Ascending aorta (tissue), 2 donors: ENCODE measurements around the gene PDZRN3. TPM values are rescaled to one million over a fixed set of nuclear protein-coding genes. Genes with fewer than 3 reads are reported as not detected.
A peak's percentile ranks its signal among the peaks of the same experiment; 100 is the strongest.

Experiments used
- DNase-seq, 2 donors: peaks; one replicate each; pipeline ENCODE4 v3.0.0-alpha.2; 2019; ENCODE audit warnings: low spot score in 2 of 2
- H3K27ac ChIP-seq, 2 donors: fragments of 200-600 bp; sonication (generic); one replicate each; pipeline ENCODE4 v1.5.1; 2016 to 2017; ENCODE audit warnings: mild to moderate bottlenecking in 1 of 2
- H3K27me3 ChIP-seq: fragments of 200-600 bp; sonication (generic); one replicate; pipeline ENCODE4 v1.5.1; 2017
- H3K36me3 ChIP-seq, 2 donors: fragments of 200-600 bp; sonication (generic); one replicate each; pipeline ENCODE4 v1.5.1; 2016
- H3K4me1 ChIP-seq, 2 donors: fragments of 200-600 bp; sonication (generic); one replicate each; pipeline ENCODE4 v1.5.1; 2016 to 2017; ENCODE audit warnings: mild to moderate bottlenecking in 1 of 2
- H3K4me3 ChIP-seq, 2 donors: fragments of 200-600 bp; sonication (generic); one replicate each; pipeline ENCODE4 v1.5.1; 2016 to 2017; ENCODE audit warnings: mild to moderate bottlenecking in 1 of 2
- H3K9me3 ChIP-seq, 2 donors: fragments of 200-600 bp; sonication (generic); one replicate each; pipeline ENCODE4 v1.5.1; 2016
- intact Hi-C: fragments of 100-400 bp; cut with DNase I; formaldehyde crosslinking; loops from one replicate; pipeline ENCODE4 v1.15.1; 2023
- total RNA-seq: library from RNA; depleted of rRNA; stranded (reverse); fragments of >200 nt; gene quantifications from one replicate; pipeline ENCODE4 v1.1.0, GENCODE V29; 2016
- TF ChIP-seq, protein P1 (sequence below), 3 experiments: fragments of 200-600 bp in 2 of 3; fragments of 450-650 bp in 1 of 3; sonication (generic) in 2 of 3; IDR thresholded peaks; one replicate each; pipeline ENCODE4 v1.5.1; 2016 to 2019; ENCODE audit warnings: antibody characterized with exemption in 3 of 3, mild to moderate bottlenecking in 1 of 3, moderate library complexity in 1 of 3

Gene PDZRN3
- total RNA-seq, 1 donor from 2014 or later = 71.9 TPM

DNA sequence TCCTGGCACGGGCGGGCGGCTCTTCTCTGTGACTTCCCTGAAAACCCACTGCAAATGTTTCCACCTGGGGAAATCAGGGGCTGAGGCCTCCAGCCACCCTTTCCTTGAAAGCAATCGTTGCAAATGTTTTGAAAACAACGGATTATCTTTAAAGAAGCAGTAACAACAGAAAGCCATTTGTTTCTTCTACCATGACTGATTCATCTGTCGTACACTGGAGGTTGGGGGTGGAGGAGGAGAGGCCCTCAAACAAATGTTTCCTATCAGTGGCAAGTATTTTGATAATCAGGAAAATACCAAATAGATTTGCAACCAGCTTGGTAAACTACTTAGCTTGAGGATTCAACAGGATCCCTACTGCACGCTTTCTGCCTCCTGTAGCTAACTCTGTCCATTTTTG lies 114.9 kb downstream of the PDZRN3 start:
- no peaks in the 10 kb centered on the region for H3K9me3 ChIP-seq
- H3K36me3 ChIP-seq = no peaks in the 10 kb centered on the region
- intact Hi-C loops = loop anchor here (2.0 to 5.0 kb wide), 4 partner anchors 113 to 317 kb away; no protein-coding TSS in a partner anchor
- no peaks in the 10 kb centered on the region for H3K27me3 ChIP-seq
- DNase-seq = no peak
- no peak overlapping the region for H3K4me3 ChIP-seq
- TF ChIP-seq, protein P1, sequence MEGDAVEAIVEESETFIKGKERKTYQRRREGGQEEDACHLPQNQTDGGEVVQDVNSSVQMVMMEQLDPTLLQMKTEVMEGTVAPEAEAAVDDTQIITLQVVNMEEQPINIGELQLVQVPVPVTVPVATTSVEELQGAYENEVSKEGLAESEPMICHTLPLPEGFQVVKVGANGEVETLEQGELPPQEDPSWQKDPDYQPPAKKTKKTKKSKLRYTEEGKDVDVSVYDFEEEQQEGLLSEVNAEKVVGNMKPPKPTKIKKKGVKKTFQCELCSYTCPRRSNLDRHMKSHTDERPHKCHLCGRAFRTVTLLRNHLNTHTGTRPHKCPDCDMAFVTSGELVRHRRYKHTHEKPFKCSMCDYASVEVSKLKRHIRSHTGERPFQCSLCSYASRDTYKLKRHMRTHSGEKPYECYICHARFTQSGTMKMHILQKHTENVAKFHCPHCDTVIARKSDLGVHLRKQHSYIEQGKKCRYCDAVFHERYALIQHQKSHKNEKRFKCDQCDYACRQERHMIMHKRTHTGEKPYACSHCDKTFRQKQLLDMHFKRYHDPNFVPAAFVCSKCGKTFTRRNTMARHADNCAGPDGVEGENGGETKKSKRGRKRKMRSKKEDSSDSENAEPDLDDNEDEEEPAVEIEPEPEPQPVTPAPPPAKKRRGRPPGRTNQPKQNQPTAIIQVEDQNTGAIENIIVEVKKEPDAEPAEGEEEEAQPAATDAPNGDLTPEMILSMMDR (IDR thresholded peaks at IDR 0.05) = no peak
- H3K4me1 ChIP-seq = peaks cover 8 to 58% of the 10 kb centered on the region in 2 donors
- peak overlapping the region; percentile 73 to 89 for H3K27ac ChIP-seq

DNA sequence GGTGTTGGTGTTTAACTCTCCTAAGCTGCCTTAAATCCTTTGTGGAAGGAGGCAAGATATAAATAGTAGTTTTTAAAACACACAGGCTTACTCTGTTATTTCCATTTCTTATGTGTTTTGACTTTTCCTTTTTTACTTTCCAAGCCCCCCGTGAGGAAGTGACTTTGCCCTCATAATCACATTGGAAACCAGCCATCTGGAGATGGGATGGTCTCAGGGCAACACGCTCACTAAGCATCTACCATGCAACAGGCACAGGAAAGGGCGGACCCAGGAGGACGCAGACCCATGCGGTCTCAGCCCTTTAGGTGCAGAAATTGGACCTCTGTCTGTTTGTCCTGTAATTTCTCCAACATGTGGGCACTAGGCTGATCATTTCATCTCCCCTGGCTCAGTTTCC lies 115.7 kb downstream of the PDZRN3 start:
- intact Hi-C loops = loop anchor here (5.0 kb wide), 2 partner anchors 258 to 278 kb away; no protein-coding TSS in a partner anchor
- Histone ChIP-seq H3K4me3 (peak overlapping the region in 1 of 2 donors; percentile 13), H3K36me3 (no peaks in the 10 kb centered on the region), H3K27me3 (no peaks in the 10 kb centered on the region), H3K4me1 (peaks cover 8 to 61% of the 10 kb centered on the region in 2 donors), H3K9me3 (no peaks in the 10 kb centered on the region), H3K27ac (peak overlapping the region; percentile 73 to 89)
- TF ChIP-seq, protein P1 (IDR thresholded peaks at IDR 0.05) = no peak
- no peak for DNase-seq

DNA sequence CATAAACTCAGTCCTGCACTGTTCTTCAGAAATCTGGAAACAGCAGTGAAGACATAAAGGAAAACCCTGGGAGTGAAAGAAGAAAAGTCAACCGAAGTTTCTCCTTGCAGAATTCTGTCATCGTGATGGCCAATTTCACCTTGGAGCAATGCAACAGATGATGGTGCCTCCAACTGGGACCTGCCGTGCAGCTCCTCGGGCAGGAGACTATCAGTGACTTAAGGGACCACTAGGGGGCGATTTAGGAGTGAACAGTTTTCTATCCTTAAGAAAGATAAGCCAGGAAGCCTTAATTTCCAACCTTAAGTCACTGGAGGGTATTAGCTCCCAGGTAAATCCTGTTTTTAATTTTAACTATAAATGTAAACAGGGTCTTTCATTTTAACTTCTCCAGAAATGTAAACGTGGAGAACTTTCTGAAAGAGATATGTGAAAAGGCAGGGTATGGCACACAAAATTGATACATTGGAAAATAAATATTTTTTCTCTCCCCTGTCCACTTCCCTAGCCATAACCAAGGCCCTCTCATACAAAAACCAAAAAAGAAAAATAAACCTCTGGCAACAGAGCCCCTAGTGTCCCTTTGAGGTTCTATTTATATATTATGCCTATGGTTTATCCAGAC lies 116.3 kb downstream of the PDZRN3 start:
- DNase-seq = no peak
- no peaks in the 10 kb centered on the region for H3K9me3 ChIP-seq
- H3K4me3 ChIP-seq = peak overlapping the region in 1 of 2 donors; percentile 13
- H3K4me1 ChIP-seq = peaks cover 8 to 62% of the 10 kb centered on the region in 2 donors
- peak overlapping the region; percentile 73 to 89 for H3K27ac ChIP-seq
- H3K27me3 ChIP-seq = no peaks in the 10 kb centered on the region
- intact Hi-C loops = loop anchor here (1.0 to 5.0 kb wide), 3 partner anchors 259 to 338 kb away; no protein-coding TSS in a partner anchor
- TF ChIP-seq, protein P1 (IDR thresholded peaks at IDR 0.05) = peak; percentile 56 to 73 (median 71)
- H3K36me3 ChIP-seq = no peaks in the 10 kb centered on the region

DNA sequence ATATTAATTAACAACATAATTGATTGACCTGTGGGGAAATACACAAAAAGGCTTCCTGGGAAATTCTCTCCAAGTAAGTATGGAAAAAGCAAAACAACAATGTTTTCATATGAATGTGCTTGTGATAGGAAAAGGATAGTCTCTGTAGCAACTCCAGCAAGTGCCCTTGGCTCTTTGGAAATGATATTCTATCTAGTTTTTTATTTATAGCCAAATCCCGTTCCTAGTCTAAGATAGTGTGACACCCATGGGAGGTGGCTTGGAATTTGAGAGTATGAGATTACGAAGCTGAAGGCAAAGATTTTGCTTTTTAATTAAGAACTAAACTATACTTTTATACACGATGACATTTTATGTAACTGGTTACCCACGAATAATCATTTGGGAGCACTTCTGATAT lies 119.9 kb downstream of the PDZRN3 start:
- no peaks in the 10 kb centered on the region for H3K9me3 ChIP-seq
- peaks cover 8 to 51% of the 10 kb centered on the region in 2 donors for H3K4me1 ChIP-seq
- DNase-seq = no peak
- no peaks in the 10 kb centered on the region for H3K27me3 ChIP-seq
- TF ChIP-seq, protein P1 (IDR thresholded peaks at IDR 0.05) = no peak
- H3K36me3 ChIP-seq = no peaks in the 10 kb centered on the region
- intact Hi-C loops = loop anchor here (5.0 kb wide), 2 partner anchors 262 to 282 kb away; no protein-coding TSS in a partner anchor
- H3K27ac ChIP-seq = peak overlapping the region; percentile 31 to 38
- no peak overlapping the region for H3K4me3 ChIP-seq

DNA sequence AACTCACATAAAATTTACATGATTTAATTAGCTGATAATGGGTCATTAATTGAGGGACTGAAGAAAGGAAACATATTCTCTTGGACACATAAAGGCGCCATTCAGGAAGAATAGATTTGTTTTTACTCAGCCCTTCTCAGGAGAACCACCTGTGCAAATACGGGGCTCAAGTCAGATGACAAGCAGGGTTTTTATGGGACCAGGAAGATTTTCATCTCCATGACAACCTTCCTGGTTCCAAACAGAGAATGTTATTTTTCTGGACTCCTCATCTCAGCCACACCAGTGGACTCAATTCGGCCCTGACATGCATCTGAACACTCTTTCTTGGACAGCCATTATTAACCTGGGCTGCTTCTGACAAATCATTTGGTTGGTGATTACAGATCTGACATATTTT lies 120.5 kb downstream of the PDZRN3 start:
- H3K27ac ChIP-seq = peak overlapping the region; percentile 38 to 61

More for the DNA sequence above, 120.5 kb downstream of the PDZRN3 start:
- TF ChIP-seq, protein P1 (IDR thresholded peaks at IDR 0.05) = no peak
- H3K36me3 ChIP-seq = no peaks in the 10 kb centered on the region
- H3K9me3 ChIP-seq = no peaks in the 10 kb centered on the region
- no peak for DNase-seq
- peaks cover 6 to 45% of the 10 kb centered on the region in 2 donors for H3K4me1 ChIP-seq
- H3K27me3 ChIP-seq = no peaks in the 10 kb centered on the region
- intact Hi-C loops = no loop called here
- H3K4me3 ChIP-seq = peak overlapping the region in 1 of 2 donors; percentile 37
